Measurements from ENCODE around the gene RAB24. TPM values are rescaled to one million over a fixed set of nuclear protein-coding genes. Genes with fewer than 3 reads are reported as not detected.
A peak's percentile ranks its signal among the peaks of the same experiment; 100 is the strongest.

RAB24 gene
- total and polyA plus RNA-seq, 3 donors from 2014 or later: 19.2 to 29.4 (median 25.5) TPM

GRCh38 chr5:177300951-177301350 is 2.6 kb downstream of the RAB24 start:
- Histone ChIP-seq H3K27me3 (no peaks in the 10 kb centered on the region), H3K27ac (peak overlapping the region in 1 of 2 donors; percentile 18), H3K4me3 (no peak overlapping the region), H3K36me3 (ENCODE audit: low read depth, missing control alignments) (no peaks in the 10 kb centered on the region), H3K4me1 (peaks cover 19% of the 10 kb centered on the region), H3K9me3 (no peaks in the 10 kb centered on the region)
- 72 to 92% methylated on average over 2 of the region's 2 CpGs for WGBS, 2 donors
- TF ChIP-seq CTCF (IDR thresholded peaks at IDR 0.05): no peak
- TF ChIP-seq POLR2A (IDR thresholded peaks at IDR 0.05): no peak
- intact Hi-C loops (cut with DNase I; ENCODE audit: low total_unique reads): loop anchor here (10.0 kb wide), 1 partner anchor 186 kb away; no protein-coding TSS in a partner anchor
- DNase-seq: no peak

- H3K9me3 ChIP-seq: no peaks in the 10 kb centered on the region
- peaks cover 19% of the 10 kb centered on the region for H3K4me1 ChIP-seq
- no peak for TF ChIP-seq CTCF (IDR thresholded peaks at IDR 0.05)
- DNase-seq: no peak
- WGBS, 2 donors: 25 to 40% methylated on average over 4 of the region's 4 CpGs
- H3K27me3 ChIP-seq: no peaks in the 10 kb centered on the region
- H3K4me3 ChIP-seq: no peak overlapping the region
- H3K27ac ChIP-seq: peak overlapping the region in 1 of 2 donors; percentile 18
- intact Hi-C loops (cut with DNase I; ENCODE audit: low total_unique reads): loop anchor here (10.0 kb wide), 1 partner anchor 186 kb away; no protein-coding TSS in a partner anchor
- no peaks in the 10 kb centered on the region for H3K36me3 ChIP-seq (ENCODE audit: low read depth, missing control alignments)
Observed at GRCh38 chr5:177300236-177300880, 3.2 kb downstream of the RAB24 start.

- H3K9me3 ChIP-seq: no peaks in the 10 kb centered on the region
- H3K27ac ChIP-seq: peak overlapping the region in 1 of 2 donors; percentile 18
- H3K36me3 ChIP-seq (ENCODE audit: low read depth, missing control alignments): no peaks in the 10 kb centered on the region
- intact Hi-C loops (cut with DNase I; ENCODE audit: low total_unique reads): loop anchor here (10.0 kb wide), 1 partner anchor 185 kb away; no protein-coding TSS in a partner anchor
- WGBS, 2 donors: 80 to 82% methylated on average over 9 of the region's 9 CpGs
- no peak for DNase-seq
- H3K27me3 ChIP-seq: no peaks in the 10 kb centered on the region
- no peak for TF ChIP-seq POLR2A (IDR thresholded peaks at IDR 0.05)
- no peak for TF ChIP-seq CTCF (IDR thresholded peaks at IDR 0.05)
- H3K4me3 ChIP-seq: no peak overlapping the region
- peaks cover 17% of the 10 kb centered on the region for H3K4me1 ChIP-seq
Observed at GRCh38 chr5:177299697-177300096, 3.8 kb downstream of the RAB24 start.

GRCh38 chr5:177297922-177298321 is 5.6 kb downstream of the RAB24 start:
- intact Hi-C loops (cut with DNase I; ENCODE audit: low total_unique reads): no loop called here
- DNase-seq: no peak

More at GRCh38 chr5:177297922-177298321, 5.6 kb downstream of the RAB24 start:
- peaks cover 13% of the 10 kb centered on the region for H3K4me1 ChIP-seq
- TF ChIP-seq CTCF (IDR thresholded peaks at IDR 0.05) (no peak), POLR2A (IDR thresholded peaks at IDR 0.05) (no peak)
- H3K27me3 ChIP-seq: no peaks in the 10 kb centered on the region
- no peaks in the 10 kb centered on the region for H3K36me3 ChIP-seq (ENCODE audit: low read depth, missing control alignments)
- WGBS, 2 donors: 88 to 92% methylated on average over 2 of the region's 2 CpGs
- no peaks in the 10 kb centered on the region for H3K9me3 ChIP-seq
- H3K27ac ChIP-seq: no peak overlapping the region
- H3K4me3 ChIP-seq: no peak overlapping the region
